ENCODE data around the gene PDCD11. TPM values are rescaled to one million over a fixed set of nuclear protein-coding genes. Genes with fewer than 3 reads are reported as not detected.
"Not testable (repeated sequence)": the region's sequence is repeated elsewhere in the genome, so short reads cannot be mapped to it uniquely, and the experiment has no call there.

PDCD11 gene, protein sequence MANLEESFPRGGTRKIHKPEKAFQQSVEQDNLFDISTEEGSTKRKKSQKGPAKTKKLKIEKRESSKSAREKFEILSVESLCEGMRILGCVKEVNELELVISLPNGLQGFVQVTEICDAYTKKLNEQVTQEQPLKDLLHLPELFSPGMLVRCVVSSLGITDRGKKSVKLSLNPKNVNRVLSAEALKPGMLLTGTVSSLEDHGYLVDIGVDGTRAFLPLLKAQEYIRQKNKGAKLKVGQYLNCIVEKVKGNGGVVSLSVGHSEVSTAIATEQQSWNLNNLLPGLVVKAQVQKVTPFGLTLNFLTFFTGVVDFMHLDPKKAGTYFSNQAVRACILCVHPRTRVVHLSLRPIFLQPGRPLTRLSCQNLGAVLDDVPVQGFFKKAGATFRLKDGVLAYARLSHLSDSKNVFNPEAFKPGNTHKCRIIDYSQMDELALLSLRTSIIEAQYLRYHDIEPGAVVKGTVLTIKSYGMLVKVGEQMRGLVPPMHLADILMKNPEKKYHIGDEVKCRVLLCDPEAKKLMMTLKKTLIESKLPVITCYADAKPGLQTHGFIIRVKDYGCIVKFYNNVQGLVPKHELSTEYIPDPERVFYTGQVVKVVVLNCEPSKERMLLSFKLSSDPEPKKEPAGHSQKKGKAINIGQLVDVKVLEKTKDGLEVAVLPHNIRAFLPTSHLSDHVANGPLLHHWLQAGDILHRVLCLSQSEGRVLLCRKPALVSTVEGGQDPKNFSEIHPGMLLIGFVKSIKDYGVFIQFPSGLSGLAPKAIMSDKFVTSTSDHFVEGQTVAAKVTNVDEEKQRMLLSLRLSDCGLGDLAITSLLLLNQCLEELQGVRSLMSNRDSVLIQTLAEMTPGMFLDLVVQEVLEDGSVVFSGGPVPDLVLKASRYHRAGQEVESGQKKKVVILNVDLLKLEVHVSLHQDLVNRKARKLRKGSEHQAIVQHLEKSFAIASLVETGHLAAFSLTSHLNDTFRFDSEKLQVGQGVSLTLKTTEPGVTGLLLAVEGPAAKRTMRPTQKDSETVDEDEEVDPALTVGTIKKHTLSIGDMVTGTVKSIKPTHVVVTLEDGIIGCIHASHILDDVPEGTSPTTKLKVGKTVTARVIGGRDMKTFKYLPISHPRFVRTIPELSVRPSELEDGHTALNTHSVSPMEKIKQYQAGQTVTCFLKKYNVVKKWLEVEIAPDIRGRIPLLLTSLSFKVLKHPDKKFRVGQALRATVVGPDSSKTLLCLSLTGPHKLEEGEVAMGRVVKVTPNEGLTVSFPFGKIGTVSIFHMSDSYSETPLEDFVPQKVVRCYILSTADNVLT (N-terminal part only)
- 55.3 and 65.4 TPM in 2 replicates for total RNA-seq (2012; rRNA removed)

DNA sequence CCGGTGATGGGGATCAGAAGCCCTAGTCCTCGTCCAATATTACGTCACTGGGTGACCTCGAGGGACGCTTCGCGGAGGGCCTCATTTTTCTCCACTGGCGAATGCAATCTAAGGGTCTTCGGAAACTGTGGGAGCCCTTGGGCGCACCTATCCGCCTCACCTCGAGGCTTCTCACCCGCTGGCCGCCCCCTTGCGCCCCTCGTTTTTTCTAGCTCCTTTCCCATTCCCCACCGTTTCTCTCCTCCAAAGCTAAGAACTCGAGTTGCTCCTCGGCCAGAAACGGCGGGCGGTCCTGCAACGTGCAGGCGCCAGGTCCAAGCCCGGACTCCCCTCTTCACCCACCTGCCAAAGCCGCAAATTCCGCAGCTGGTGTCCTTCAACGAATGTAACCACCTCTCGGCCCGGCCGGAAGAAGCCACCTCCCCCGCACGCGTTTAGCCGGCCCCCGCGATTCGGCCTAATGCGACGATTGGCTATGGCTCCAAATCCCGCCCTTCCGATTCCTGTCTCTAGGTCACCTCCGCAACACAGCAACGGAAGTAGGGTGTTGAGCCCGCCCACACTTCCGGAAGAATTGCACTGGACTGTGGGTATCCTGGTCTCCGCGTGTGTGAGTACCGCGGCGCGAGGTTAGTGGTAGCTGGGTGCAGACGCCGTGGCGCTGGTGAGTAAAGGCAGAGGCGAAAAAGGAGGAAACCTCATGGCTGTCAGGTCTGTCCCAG lies at the start of gene PDCD11, which contains the start of gene ATP5MK:
PDCD11 (plus strand) TSS at position 560 of the 722 bp plus-strand sequence. CDS start 1,801 bp downstream, outside the sequence.
ATP5MK (minus strand) TSS at position 409 of the 722 bp plus-strand sequence. CDS start 4,018 bp downstream, outside the sequence.
- Histone ChIP-seq H3K4me2 (ENCODE audit: low read length) (peak within 1 kb of the TSS; percentile 99), H3K9me3 (replicated peaks; ENCODE audit: low read length) (no peaks in the 10 kb centered on the region), H3K9ac (ENCODE audit: low read depth, low read length) (peak within 1 kb of the TSS; percentile 98), H3K36me3 (ENCODE audit: insufficient read depth, low read length) (peaks cover 48% of the 10 kb centered on the region), H3K27me3 (ENCODE audit: control insufficient read depth, insufficient read depth, low read length) (no peaks in the 10 kb centered on the region), H3K4me3 (ENCODE audit: low read length) (peak within 1 kb of the TSS; percentile 98), H3K4me1 (ENCODE audit: control insufficient read depth, insufficient read depth, low read length) (peaks cover 21% of the 10 kb centered on the region)

DNA sequence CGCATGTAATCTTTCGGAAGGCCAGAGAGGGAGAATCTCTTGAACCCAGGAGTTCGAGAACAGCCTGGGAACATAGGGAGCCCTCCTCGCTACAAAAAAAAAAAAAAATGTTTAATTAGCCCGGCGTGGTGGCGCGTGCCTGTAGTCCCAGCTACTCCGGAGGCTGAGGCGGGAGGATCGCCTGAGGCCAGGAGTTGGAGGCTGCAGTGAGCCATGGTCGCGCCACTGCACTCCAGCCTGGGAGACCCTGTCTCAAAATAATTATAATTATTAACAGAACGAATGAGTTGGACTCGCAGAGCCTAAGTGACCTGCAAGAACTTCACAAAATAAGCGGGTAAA lies 46.3 kb upstream of the PDCD11 start:
- Histone ChIP-seq H3K27me3 (ENCODE audit: control insufficient read depth, insufficient read depth, low read length) (no peaks in the 10 kb centered on the region), H3K4me2 (ENCODE audit: low read length) (peak overlapping the region; percentile 100), H3K9me3 (replicated peaks; ENCODE audit: low read length) (no peaks in the 10 kb centered on the region), H3K36me3 (ENCODE audit: insufficient read depth, low read length) (peaks cover 20% of the 10 kb centered on the region), H3K4me3 (ENCODE audit: low read length) (peak overlapping the region; percentile 94), H3K9ac (ENCODE audit: low read depth, low read length) (peak overlapping the region; percentile 94), H3K4me1 (ENCODE audit: control insufficient read depth, insufficient read depth, low read length) (peaks cover 6% of the 10 kb centered on the region)

DNA sequence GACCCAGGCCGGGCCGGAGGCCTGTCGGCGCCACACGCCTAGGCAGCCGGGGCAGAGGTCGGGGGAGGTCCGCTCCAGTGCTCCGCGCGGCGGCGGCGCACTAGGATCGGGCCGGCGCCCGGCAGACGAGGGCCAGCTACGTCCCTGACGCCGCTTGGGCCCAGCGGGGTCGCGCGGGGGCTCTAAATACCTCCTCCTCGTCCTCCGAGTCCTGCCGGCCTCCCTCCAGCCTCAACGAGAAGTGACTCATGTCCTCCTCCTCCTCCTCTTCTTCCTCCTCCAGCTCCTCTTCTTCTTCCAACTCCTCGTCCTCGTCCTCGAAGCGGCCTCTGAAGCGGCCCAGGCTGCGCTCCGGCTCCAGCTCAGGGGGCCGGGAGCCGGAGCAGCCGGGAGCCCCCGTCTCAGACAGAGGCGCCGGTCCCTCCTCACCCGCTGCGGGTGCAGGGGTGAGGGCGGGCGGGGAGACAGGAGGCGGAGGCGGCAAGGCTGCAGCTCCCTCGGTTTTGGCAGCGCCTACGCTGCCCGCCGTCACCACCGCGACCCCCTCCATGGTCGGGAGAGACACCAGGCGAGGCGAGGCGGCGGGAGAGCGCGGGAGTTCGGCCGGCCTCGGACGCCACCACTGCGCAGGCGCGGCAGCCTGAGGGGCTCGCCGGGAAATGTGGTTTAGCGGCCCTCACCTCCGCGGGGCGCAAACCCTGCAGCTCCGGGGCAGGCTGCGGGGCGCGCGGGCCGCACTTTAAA lies 45.7 kb upstream of the PDCD11 start, which contains the start of gene PCGF6:
PCGF6 (minus strand) TSS at position 624 of the 744 bp plus-strand sequence; CDS start at position 550, 74 bp downstream.
- H3K9me3 ChIP-seq (replicated peaks; ENCODE audit: low read length), result no peaks in the 10 kb centered on the region
- peak within 1 kb of the TSS; percentile 94 for H3K9ac ChIP-seq (ENCODE audit: low read depth, low read length)
- no peaks in the 10 kb centered on the region for H3K27me3 ChIP-seq (ENCODE audit: control insufficient read depth, insufficient read depth, low read length)
- H3K36me3 ChIP-seq (ENCODE audit: insufficient read depth, low read length), result peaks cover 15% of the 10 kb centered on the region
- H3K4me2 ChIP-seq (ENCODE audit: low read length), result peak within 1 kb of the TSS; percentile 100
- peaks cover 6% of the 10 kb centered on the region for H3K4me1 ChIP-seq (ENCODE audit: control insufficient read depth, insufficient read depth, low read length)
- peak within 1 kb of the TSS; percentile 94 for H3K4me3 ChIP-seq (ENCODE audit: low read length)

DNA sequence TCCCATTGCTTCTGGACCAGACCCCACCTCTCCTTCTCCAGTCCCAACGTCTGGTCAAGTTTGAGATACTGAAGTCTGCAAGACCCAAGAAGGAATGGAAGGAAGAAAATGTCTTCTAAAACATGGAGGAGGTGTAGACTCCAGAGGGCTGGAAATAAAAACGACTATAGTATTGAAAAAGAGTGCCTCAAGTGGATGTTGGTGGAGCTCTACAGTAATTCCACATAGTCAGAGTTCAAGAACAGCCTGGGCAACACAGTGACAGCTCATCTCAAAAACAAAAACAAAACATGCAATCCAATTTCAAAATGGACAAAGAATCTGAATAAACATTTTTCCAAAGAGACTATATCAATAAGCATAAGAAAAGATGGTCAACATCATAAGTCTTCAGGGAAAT lies 43.1 kb upstream of the PDCD11 start:
- Histone ChIP-seq H3K36me3 (ENCODE audit: insufficient read depth, low read length) (no peaks in the 10 kb centered on the region), H3K4me2 (ENCODE audit: low read length) (no peak overlapping the region), H3K9ac (ENCODE audit: low read depth, low read length) (no peak overlapping the region), H3K27me3 (ENCODE audit: control insufficient read depth, insufficient read depth, low read length) (no peaks in the 10 kb centered on the region), H3K9me3 (replicated peaks; ENCODE audit: low read length) (no peaks in the 10 kb centered on the region), H3K4me1 (ENCODE audit: control insufficient read depth, insufficient read depth, low read length) (peaks cover 6% of the 10 kb centered on the region), H3K4me3 (ENCODE audit: low read length) (no peak overlapping the region)

DNA sequence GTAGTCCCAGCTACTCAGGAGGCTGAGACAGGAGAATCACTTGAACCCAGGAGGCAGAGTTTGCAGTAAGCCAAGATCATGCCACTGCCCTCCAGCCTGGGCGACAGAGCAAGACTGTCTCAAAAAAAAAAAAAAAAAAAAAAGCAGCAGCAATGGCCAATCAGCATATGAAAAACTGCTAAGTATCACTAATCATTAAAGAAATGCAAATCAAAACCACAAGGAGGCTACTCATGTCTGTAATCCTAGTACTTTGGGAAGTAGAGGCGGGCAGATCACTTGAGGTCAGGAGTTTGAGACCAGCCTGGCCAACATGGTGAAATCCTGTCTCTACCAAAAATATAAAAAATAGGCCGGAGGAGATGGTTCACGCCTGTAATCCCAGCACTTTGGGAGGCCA lies 41.9 kb upstream of the PDCD11 start:
- not testable (repeated sequence) for H3K9me3 ChIP-seq (replicated peaks; ENCODE audit: low read length); H3K4me1 ChIP-seq (ENCODE audit: control insufficient read depth, insufficient read depth, low read length); H3K9ac ChIP-seq (ENCODE audit: low read depth, low read length); H3K4me3 ChIP-seq (ENCODE audit: low read length); H3K4me2 ChIP-seq (ENCODE audit: low read length); H3K27me3 ChIP-seq (ENCODE audit: control insufficient read depth, insufficient read depth, low read length); H3K36me3 ChIP-seq (ENCODE audit: insufficient read depth, low read length)

DNA sequence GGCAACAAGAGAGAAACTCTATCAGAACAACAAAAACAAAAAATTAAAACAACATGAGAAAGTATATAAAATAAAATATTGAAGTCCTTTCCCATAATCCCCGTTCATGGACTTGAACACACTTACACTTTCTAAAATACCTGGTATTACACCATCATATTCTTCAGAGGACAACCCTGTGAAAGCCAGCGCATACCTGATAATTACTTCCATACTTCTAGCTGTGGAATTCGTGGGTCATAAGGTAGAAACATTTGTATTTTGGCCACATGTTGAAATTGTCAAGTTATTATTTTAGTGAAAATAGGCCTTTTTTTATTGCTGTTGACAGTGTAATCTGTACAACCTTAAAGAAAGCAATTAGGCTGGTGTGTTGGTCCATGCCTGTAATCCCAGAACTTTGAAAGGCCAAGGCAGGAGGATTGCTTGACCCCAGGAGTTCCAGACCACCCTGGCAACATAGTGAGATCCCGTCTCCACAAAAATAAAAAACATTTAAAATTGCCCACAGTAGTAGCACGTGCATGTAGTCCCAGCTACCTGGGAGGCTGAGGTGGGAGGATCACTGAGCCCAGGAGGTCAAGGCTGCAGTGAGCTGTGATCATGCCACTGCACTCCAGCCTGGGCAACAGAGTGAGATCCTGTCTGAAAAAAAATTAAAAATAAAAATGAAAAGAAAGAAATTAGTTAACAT lies 40.4 kb upstream of the PDCD11 start:
- no peak overlapping the region for H3K9ac ChIP-seq (ENCODE audit: low read depth, low read length)
- H3K4me2 ChIP-seq (ENCODE audit: low read length), result no peak overlapping the region

DNA sequence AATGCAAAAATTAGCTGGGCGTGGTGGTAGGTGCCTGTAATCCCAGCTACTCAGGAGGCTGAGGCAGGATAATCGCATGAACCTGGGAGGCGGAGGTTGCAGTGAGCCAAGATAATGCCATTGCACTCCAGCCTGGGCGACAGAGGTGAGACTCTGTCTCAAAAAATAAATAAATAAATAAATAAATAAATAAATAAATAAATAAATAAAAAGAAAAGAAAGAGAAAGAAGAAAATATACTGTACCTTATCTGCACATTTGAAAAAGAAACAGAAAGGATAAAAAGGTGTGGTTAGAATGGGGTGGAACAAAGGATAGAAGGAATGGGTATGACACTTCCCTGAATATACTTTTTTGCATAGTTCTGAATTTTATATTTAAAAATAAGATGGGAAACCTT lies 36.9 kb upstream of the PDCD11 start:
- not testable (repeated sequence) for H3K4me3 ChIP-seq (ENCODE audit: low read length); H3K36me3 ChIP-seq (ENCODE audit: insufficient read depth, low read length); H3K4me1 ChIP-seq (ENCODE audit: control insufficient read depth, insufficient read depth, low read length); H3K9ac ChIP-seq (ENCODE audit: low read depth, low read length); H3K4me2 ChIP-seq (ENCODE audit: low read length); H3K27me3 ChIP-seq (ENCODE audit: control insufficient read depth, insufficient read depth, low read length); H3K9me3 ChIP-seq (replicated peaks; ENCODE audit: low read length)

More for the DNA sequence above, 40.4 kb upstream of the PDCD11 start:
- no peaks in the 10 kb centered on the region for H3K27me3 ChIP-seq (ENCODE audit: control insufficient read depth, insufficient read depth, low read length)
- H3K4me3 ChIP-seq (ENCODE audit: low read length), result no peak overlapping the region
- H3K9me3 ChIP-seq (replicated peaks; ENCODE audit: low read length), result no peaks in the 10 kb centered on the region
- no peaks in the 10 kb centered on the region for H3K36me3 ChIP-seq (ENCODE audit: insufficient read depth, low read length)
- H3K4me1 ChIP-seq (ENCODE audit: control insufficient read depth, insufficient read depth, low read length), result peaks cover 6% of the 10 kb centered on the region

DNA sequence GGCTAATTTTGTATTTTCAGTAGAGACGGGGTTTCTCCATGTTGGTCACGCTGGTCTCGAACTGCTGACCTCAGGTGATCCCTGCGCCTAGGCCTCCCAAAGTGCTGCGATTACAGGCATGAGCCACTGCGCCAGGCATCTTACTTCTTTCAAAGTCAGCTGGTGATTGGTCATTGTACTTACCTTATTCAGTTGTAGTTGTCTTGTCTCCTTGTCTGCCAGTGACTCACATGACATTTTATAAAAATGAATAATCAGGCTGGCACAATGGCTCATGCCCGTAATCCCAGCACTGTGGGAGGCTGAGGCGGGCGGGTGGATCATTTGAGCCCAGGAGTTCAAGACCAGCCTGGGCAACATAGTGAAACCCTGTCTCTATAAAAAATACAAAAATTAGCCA lies 35.6 kb upstream of the PDCD11 start:
- H3K4me2 ChIP-seq (ENCODE audit: low read length); H3K4me3 ChIP-seq (ENCODE audit: low read length); H3K9me3 ChIP-seq (replicated peaks; ENCODE audit: low read length); H3K9ac ChIP-seq (ENCODE audit: low read depth, low read length); H3K36me3 ChIP-seq (ENCODE audit: insufficient read depth, low read length); H3K27me3 ChIP-seq (ENCODE audit: control insufficient read depth, insufficient read depth, low read length); H3K4me1 ChIP-seq (ENCODE audit: control insufficient read depth, insufficient read depth, low read length): not testable (repeated sequence)

DNA sequence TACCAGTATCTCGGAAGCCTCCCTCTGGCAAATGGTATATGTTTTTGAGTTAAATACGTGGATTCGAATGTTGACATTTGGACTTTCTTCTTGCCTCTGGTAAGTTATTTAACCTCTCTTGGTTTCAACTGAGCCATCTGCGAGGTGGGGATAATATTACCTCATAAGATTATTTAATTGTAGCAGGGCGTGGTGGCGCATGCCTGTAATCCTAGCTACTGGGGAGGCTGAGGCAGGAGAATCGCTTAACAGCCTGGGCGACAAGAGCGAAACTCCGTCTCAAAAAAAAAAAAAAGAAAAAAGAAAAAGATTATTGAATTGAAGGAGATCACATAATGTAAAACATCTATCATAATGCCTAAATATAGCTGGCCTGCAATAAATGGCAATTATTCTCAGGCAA lies 29.0 kb upstream of the PDCD11 start:
- Histone ChIP-seq H3K27me3 (ENCODE audit: control insufficient read depth, insufficient read depth, low read length) (no peaks in the 10 kb centered on the region), H3K4me1 (ENCODE audit: control insufficient read depth, insufficient read depth, low read length) (peaks cover 3% of the 10 kb centered on the region), H3K9me3 (replicated peaks; ENCODE audit: low read length) (no peaks in the 10 kb centered on the region), H3K4me2 (ENCODE audit: low read length) (peak overlapping the region; percentile 85), H3K36me3 (ENCODE audit: insufficient read depth, low read length) (no peaks in the 10 kb centered on the region), H3K9ac (ENCODE audit: low read depth, low read length) (peak overlapping the region; percentile 81), H3K4me3 (ENCODE audit: low read length) (peak overlapping the region; percentile 87)
